Adrenal gland (tissue), 12 donors: ENCODE data around the gene SLC25A52. TPM values are rescaled to one million over a fixed set of nuclear protein-coding genes. Genes with fewer than 3 reads are reported as not detected.

Experiments
- DNase-seq, 7 donors: peaks; one replicate each; pipeline ENCODE4 v3.0.0-alpha.2; 2019 to 2020
- H3K27ac ChIP-seq, 5 donors: fragments of 200-600 bp; sonication (generic) in 4 of 5; 1 replicate in 3 of 5; 2 replicates in 2 of 5; pipeline versions ENCODE4 v1.5.1 to v1.8.0; 2016 to 2020; ENCODE audit warnings: mild to moderate bottlenecking in 1 of 5
- H3K27me3 ChIP-seq: fragments of 200-600 bp; 2 replicates; pipeline ENCODE4 v1.8.0; 2021
- H3K36me3 ChIP-seq, 2 donors: fragments of 200-600 bp; replicated peaks in 1 of 2; 1 replicate in 1 of 2; 2 replicates in 1 of 2; pipeline versions ENCODE4 v1.5.1 to v1.8.0; 2018 to 2022
- H3K4me1 ChIP-seq, 2 donors: fragments of 200-600 bp; replicated peaks in 1 of 2; 1 replicate in 1 of 2; 2 replicates in 1 of 2; pipeline versions ENCODE4 v1.5.1 to v1.8.0; 2018 to 2021
- H3K4me3 ChIP-seq, 4 donors: fragments of 200-600 bp; sonication (generic) in 3 of 4; one replicate each; pipeline ENCODE4 v1.5.1; 2016 to 2018
- H3K9me3 ChIP-seq, 3 donors: fragments of 200-600 bp; sonication (generic) in 1 of 3; replicated peaks in 1 of 3; 1 replicate in 2 of 3; 2 replicates in 1 of 3; pipeline versions ENCODE4 v1.5.1 to v1.8.0; 2016 to 2021
- POLR2A ChIP-seq, 2 donors: fragments of 450-650 bp; IDR thresholded peaks; one replicate each; pipeline ENCODE4 v1.6.1; 2017; ENCODE audit warnings: antibody characterized with exemption in 2 of 2, mild to moderate bottlenecking in 2 of 2, moderate library complexity in 1 of 2
- WGBS, 4 donors: extraction: QIAGEN DNeasy Blood & Tissue Kit in 2 of 4; methylation state at CpG; one replicate each; pipeline versions ENCODE4 v1.1.5 to v1.1.7; 2013 to 2017; 5-methylcytosine and 5-hydroxymethylcytosine counted together
- intact Hi-C, 2 donors: fragments of 100-400 bp; cut with DNase I; formaldehyde crosslinking; loops; one replicate each; pipeline versions ENCODE4 v1.14.1 to v1.15.0; 2022 to 2023
- polyA plus RNA-seq, 3 donors: library from polyadenylated mRNA; stranded (reverse); fragments of 200-250 nt in 2 of 3; fragments of 350-450 nt in 1 of 3; fragmentation: Illumina TruSeq in 1 of 3; extraction: RNeasy Lipid Tissue Mini Kit (QIAGEN cat#74804) in 1 of 3; gene quantifications; one replicate each; pipeline ENCODE4 v1.2.3, GENCODE V29; 2013 to 2014
- total RNA-seq, 9 donors: library from RNA; depleted of rRNA in 4 of 9; stranded (reverse); fragments of >200 nt in 4 of 9; fragments of 120-200 nt in 1 of 9; fragmentation: NEBNext Ultra II Directional in 1 of 9; extraction: Animal tissue kit (Norgen Biotek cat#: 25700) in 1 of 9; gene quantifications; one replicate each; pipeline versions ENCODE4 v1.1.0 to v1.2.4, GENCODE V29; 2013 to 2023
- TF ChIP-seq, protein P1 (sequence below), 6 experiments: fragments of 450-650 bp in 4 of 6; fragments of 200-600 bp in 2 of 6; sonication (generic) in 1 of 6; IDR thresholded peaks; 1 replicate in 5 of 6; 2 replicates in 1 of 6; pipeline versions ENCODE4 v1.5.1 to v1.8.0; 2016 to 2021; ENCODE audit warnings: antibody characterized with exemption in 6 of 6, mild to moderate bottlenecking in 2 of 6, moderate library complexity in 1 of 6
- donor health status: healthy with polysubstance abuse.
- donor health status: Bipolar disorder and iron deficiency.
- donor health status: DM: yes; HTN: yes; CAD: no.
- donor health status: DM: no; HTN: no; CAD: no.
- donor health status: DM: no; HTN: no; CAD: no.
- donor health status: DM: yes; HTN: yes; CAD: no.

Gene SLC25A52
- total and polyA plus RNA-seq, 12 donors: 0.06 to 0.47 TPM; not detected in 10

DNA sequence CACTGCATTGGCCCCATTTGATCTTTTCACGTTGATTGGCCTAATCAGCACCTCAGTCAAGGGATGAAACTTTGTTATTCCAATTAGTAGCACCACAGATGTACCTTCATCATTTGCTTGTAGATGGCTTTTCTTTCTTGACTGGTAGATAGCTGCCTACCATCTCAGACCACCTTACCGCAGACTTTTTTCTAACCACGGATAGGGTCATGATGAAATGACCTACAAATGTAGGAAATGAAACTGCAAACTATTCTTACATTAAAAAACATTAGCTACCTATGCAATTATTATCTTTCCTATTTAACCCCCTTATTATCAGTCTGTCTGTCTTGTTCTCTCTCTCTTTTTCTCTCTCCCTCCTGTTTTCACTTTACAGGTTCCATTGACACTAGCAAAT lies 22.4 kb upstream of the SLC25A52 start:
- H3K27ac ChIP-seq: no peak overlapping the region
- no peak for DNase-seq
- intact Hi-C loops: no loop called here
- no peak for TF ChIP-seq POLR2A (IDR thresholded peaks at IDR 0.05)
- TF ChIP-seq, protein P1, sequence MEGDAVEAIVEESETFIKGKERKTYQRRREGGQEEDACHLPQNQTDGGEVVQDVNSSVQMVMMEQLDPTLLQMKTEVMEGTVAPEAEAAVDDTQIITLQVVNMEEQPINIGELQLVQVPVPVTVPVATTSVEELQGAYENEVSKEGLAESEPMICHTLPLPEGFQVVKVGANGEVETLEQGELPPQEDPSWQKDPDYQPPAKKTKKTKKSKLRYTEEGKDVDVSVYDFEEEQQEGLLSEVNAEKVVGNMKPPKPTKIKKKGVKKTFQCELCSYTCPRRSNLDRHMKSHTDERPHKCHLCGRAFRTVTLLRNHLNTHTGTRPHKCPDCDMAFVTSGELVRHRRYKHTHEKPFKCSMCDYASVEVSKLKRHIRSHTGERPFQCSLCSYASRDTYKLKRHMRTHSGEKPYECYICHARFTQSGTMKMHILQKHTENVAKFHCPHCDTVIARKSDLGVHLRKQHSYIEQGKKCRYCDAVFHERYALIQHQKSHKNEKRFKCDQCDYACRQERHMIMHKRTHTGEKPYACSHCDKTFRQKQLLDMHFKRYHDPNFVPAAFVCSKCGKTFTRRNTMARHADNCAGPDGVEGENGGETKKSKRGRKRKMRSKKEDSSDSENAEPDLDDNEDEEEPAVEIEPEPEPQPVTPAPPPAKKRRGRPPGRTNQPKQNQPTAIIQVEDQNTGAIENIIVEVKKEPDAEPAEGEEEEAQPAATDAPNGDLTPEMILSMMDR (IDR thresholded peaks at IDR 0.05): no peak
- peaks cover 3 to 8% of the 10 kb centered on the region in 2 donors for H3K4me1 ChIP-seq
- 75 to 84% (median 79%) methylated on average over 3 of the region's 3 CpGs for whole genome bisulfite sequencing, 4 donors
- no peaks in the 10 kb centered on the region for H3K36me3 ChIP-seq
- no peaks in the 10 kb centered on the region for H3K9me3 ChIP-seq
- H3K4me3 ChIP-seq: no peak overlapping the region
- H3K27me3 ChIP-seq: no peaks in the 10 kb centered on the region

DNA sequence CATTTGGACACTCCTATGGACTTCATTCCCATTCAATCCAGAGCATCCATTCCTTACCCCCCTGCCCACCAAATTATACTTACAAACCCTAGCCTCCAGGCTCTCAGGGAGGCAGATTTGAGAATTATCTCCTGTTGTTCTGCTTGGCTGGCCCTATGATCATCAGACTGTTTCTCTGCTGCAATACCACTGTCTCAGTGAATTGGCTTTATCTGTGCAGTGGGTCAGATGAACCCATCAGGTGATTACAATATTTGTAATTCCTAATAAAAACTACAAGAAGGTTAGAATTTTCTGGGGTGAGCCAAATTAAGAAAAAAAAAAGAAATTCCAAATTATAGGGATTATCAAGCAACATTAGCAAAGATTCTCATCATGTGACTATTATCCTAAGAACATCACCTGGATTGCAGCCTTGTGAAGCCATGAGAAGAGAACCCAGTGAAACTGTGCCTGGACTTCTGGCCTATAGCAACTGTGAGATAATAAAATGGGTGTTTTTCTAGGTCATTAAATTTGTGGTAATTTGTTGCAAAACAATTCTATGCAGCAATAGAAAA lies 17.8 kb upstream of the SLC25A52 start:
- TF ChIP-seq, protein P1 (IDR thresholded peaks at IDR 0.05): no peak
- TF ChIP-seq POLR2A (IDR thresholded peaks at IDR 0.05): no peak
- DNase-seq: no peak
- no peaks in the 10 kb centered on the region for H3K9me3 ChIP-seq

DNA sequence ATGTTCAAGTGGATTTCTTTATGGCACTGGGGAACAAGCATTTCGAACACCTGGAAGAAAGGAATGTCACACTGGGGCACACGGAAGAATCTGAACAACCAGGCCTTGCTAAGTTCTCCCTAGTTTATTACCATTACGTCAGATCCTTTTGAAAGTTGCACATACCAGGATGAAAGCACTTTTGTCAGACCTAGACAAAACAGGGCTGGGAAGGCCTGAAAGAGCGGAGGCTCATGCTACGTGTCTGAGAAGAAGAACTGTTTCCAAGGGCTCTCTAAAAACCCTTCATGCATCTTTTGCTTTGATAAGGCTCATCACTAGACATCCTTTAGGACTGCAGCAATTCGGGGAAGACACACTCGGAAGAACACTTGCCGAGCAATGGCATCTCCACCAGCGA lies 15.4 kb upstream of the SLC25A52 start:
- intact Hi-C loops: no loop called here
- WGBS, 4 donors: 89 to 94% (median 91%) methylated on average over 9 of the region's 9 CpGs
- Histone ChIP-seq H3K27ac (no peak overlapping the region), H3K9me3 (no peaks in the 10 kb centered on the region), H3K27me3 (no peaks in the 10 kb centered on the region), H3K4me1 (peaks cover 3 to 8% of the 10 kb centered on the region in 2 donors), H3K36me3 (no peaks in the 10 kb centered on the region), H3K4me3 (no peak overlapping the region)
- TF ChIP-seq POLR2A (IDR thresholded peaks at IDR 0.05): no peak
- TF ChIP-seq, protein P1 (IDR thresholded peaks at IDR 0.05): no peak
- no peak for DNase-seq

More for the DNA sequence above, 17.8 kb upstream of the SLC25A52 start:
- H3K4me1 ChIP-seq: peaks cover 3 to 8% of the 10 kb centered on the region in 2 donors
- intact Hi-C loops: no loop called here
- no peak overlapping the region for H3K27ac ChIP-seq
- H3K36me3 ChIP-seq: no peaks in the 10 kb centered on the region
- H3K4me3 ChIP-seq: no peak overlapping the region
- H3K27me3 ChIP-seq: no peaks in the 10 kb centered on the region

DNA sequence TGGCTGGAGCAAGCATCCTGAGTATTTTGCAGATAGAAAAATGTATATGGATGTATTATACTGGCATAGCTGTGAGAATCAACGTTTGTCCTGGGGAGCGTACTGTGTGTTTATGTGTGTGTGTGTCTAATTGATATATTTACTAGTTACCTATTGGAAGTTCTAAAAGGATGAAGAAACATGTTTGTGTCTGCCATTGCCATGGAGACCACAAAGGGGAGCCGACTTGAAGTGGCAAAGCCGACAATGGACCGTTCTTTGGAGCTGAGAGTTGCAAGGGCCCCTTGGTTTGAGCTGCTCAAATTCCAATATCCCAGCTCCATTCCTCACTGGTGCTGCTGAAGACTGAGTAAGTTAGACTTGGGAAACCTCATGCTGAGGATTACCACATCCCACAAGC lies 14.3 kb upstream of the SLC25A52 start:
- intact Hi-C loops: no loop called here
- H3K4me3 ChIP-seq: no peak overlapping the region
- DNase-seq: no peak
- 87 to 91% (median 89%) methylated on average over 5 of the region's 5 CpGs for WGBS, 4 donors
- H3K27ac ChIP-seq: no peak overlapping the region
- H3K4me1 ChIP-seq: peaks cover 3 to 8% of the 10 kb centered on the region in 2 donors
- H3K36me3 ChIP-seq: no peaks in the 10 kb centered on the region
- no peaks in the 10 kb centered on the region for H3K27me3 ChIP-seq
- no peaks in the 10 kb centered on the region for H3K9me3 ChIP-seq
- TF ChIP-seq POLR2A (IDR thresholded peaks at IDR 0.05): no peak
- TF ChIP-seq, protein P1 (IDR thresholded peaks at IDR 0.05): no peak
